Measurements from ENCODE around the gene RNF150.
"Not testable (repeated sequence)": the region's sequence is repeated elsewhere in the genome, so short reads cannot be mapped to it uniquely, and the experiment has no call there.

RNF150 gene

GRCh38 chr4:141066690-141067089 lies 66.6 kb downstream of the RNF150 start:
- Histone ChIP-seq H3K9me3 (ENCODE audit: insufficient read depth, low read depth, low read length) (no peaks in the 10 kb centered on the region), H3K9ac (ENCODE audit: low read depth, low read length) (no peak overlapping the region), H3K36me3 (ENCODE audit: insufficient read depth, low read depth, low read length) (no peaks in the 10 kb centered on the region), H3K27me3 (ENCODE audit: insufficient read depth, low read length) (no peaks in the 10 kb centered on the region), H3K27ac (ENCODE audit: low read length) (no peak overlapping the region), H3K4me3 (ENCODE audit: low read length) (no peak overlapping the region), H3K4me1 (ENCODE audit: insufficient read depth, low read length) (peaks cover 3% of the 10 kb centered on the region; the same call in 1 of the 2 replicates)

GRCh38 chr4:141065872-141066271 lies 67.4 kb downstream of the RNF150 start:
- Histone ChIP-seq H3K27me3 (ENCODE audit: insufficient read depth, low read length) (no peaks in the 10 kb centered on the region), H3K4me3 (ENCODE audit: low read length) (no peak overlapping the region), H3K9ac (ENCODE audit: low read depth, low read length) (no peak overlapping the region), H3K27ac (ENCODE audit: low read length) (no peak overlapping the region), H3K36me3 (ENCODE audit: insufficient read depth, low read depth, low read length) (no peaks in the 10 kb centered on the region), H3K4me1 (ENCODE audit: insufficient read depth, low read length) (peaks cover 3% of the 10 kb centered on the region; the same call in 1 of the 2 replicates), H3K9me3 (ENCODE audit: insufficient read depth, low read depth, low read length) (no peaks in the 10 kb centered on the region)

GRCh38 chr4:141062651-141063050 lies 70.6 kb downstream of the RNF150 start:
- peaks cover 3% of the 10 kb centered on the region; the same call in 1 of the 2 replicates for H3K4me1 ChIP-seq (ENCODE audit: insufficient read depth, low read length)
- no peak overlapping the region for H3K4me3 ChIP-seq (ENCODE audit: low read length)
- no peaks in the 10 kb centered on the region for H3K36me3 ChIP-seq (ENCODE audit: insufficient read depth, low read depth, low read length)
- no peak overlapping the region for H3K9ac ChIP-seq (ENCODE audit: low read depth, low read length)
- no peak overlapping the region for H3K27ac ChIP-seq (ENCODE audit: low read length)
- H3K9me3 ChIP-seq (ENCODE audit: insufficient read depth, low read depth, low read length) = no peaks in the 10 kb centered on the region
- H3K27me3 ChIP-seq (ENCODE audit: insufficient read depth, low read length) = no peaks in the 10 kb centered on the region

- Histone ChIP-seq H3K4me3 (ENCODE audit: low read length) (no peak overlapping the region), H3K9ac (ENCODE audit: low read depth, low read length) (no peak overlapping the region), H3K27me3 (ENCODE audit: insufficient read depth, low read length) (no peaks in the 10 kb centered on the region), H3K9me3 (ENCODE audit: insufficient read depth, low read depth, low read length) (no peaks in the 10 kb centered on the region), H3K27ac (ENCODE audit: low read length) (no peak overlapping the region), H3K36me3 (ENCODE audit: insufficient read depth, low read depth, low read length) (no peaks in the 10 kb centered on the region), H3K4me1 (ENCODE audit: insufficient read depth, low read length) (no peaks in the 10 kb centered on the region)
These were observed 74.4 kb downstream of the RNF150 start for GRCh38 chr4:141058591-141059512.

GRCh38 chr4:141057582-141057981 lies 75.7 kb downstream of the RNF150 start:
- Histone ChIP-seq H3K36me3 (ENCODE audit: insufficient read depth, low read depth, low read length) (no peaks in the 10 kb centered on the region), H3K9ac (ENCODE audit: low read depth, low read length) (no peak overlapping the region), H3K27ac (ENCODE audit: low read length) (no peak overlapping the region), H3K9me3 (ENCODE audit: insufficient read depth, low read depth, low read length) (peaks cover under 1% of the 10 kb centered on the region; the same call in 1 of the 2 replicates), H3K4me1 (ENCODE audit: insufficient read depth, low read length) (no peaks in the 10 kb centered on the region), H3K27me3 (ENCODE audit: insufficient read depth, low read length) (no peaks in the 10 kb centered on the region), H3K4me3 (ENCODE audit: low read length) (no peak overlapping the region)

- Histone ChIP-seq H3K27ac (ENCODE audit: low read length) (no peak overlapping the region), H3K9me3 (ENCODE audit: insufficient read depth, low read depth, low read length) (peaks cover 12% of the 10 kb centered on the region), H3K9ac (ENCODE audit: low read depth, low read length) (no peak overlapping the region), H3K4me3 (ENCODE audit: low read length) (no peak overlapping the region), H3K27me3 (ENCODE audit: insufficient read depth, low read length) (no peaks in the 10 kb centered on the region), H3K4me1 (ENCODE audit: insufficient read depth, low read length) (no peaks in the 10 kb centered on the region), H3K36me3 (ENCODE audit: insufficient read depth, low read depth, low read length) (no peaks in the 10 kb centered on the region)
These were observed 76.8 kb downstream of the RNF150 start for GRCh38 chr4:141056473-141056872.

- no peaks in the 10 kb centered on the region for H3K4me1 ChIP-seq (ENCODE audit: insufficient read depth, low read length)
- peaks cover 27% of the 10 kb centered on the region for H3K9me3 ChIP-seq (ENCODE audit: insufficient read depth, low read depth, low read length)
- H3K36me3 ChIP-seq (ENCODE audit: insufficient read depth, low read depth, low read length) = no peaks in the 10 kb centered on the region
- no peak overlapping the region for H3K4me3 ChIP-seq (ENCODE audit: low read length)
- H3K27ac ChIP-seq (ENCODE audit: low read length) = no peak overlapping the region
- no peaks in the 10 kb centered on the region for H3K27me3 ChIP-seq (ENCODE audit: insufficient read depth, low read length)
- H3K9ac ChIP-seq (ENCODE audit: low read depth, low read length) = no peak overlapping the region
These were observed 78.8 kb downstream of the RNF150 start for GRCh38 chr4:141054446-141054845.

- H3K4me1 ChIP-seq (ENCODE audit: insufficient read depth, low read length); H3K4me3 ChIP-seq (ENCODE audit: low read length); H3K27me3 ChIP-seq (ENCODE audit: insufficient read depth, low read length); H3K27ac ChIP-seq (ENCODE audit: low read length); H3K9ac ChIP-seq (ENCODE audit: low read depth, low read length); H3K36me3 ChIP-seq (ENCODE audit: insufficient read depth, low read depth, low read length): not testable (repeated sequence)
- peaks cover 27% of the 10 kb centered on the region for H3K9me3 ChIP-seq (ENCODE audit: insufficient read depth, low read depth, low read length)
These were observed 82.3 kb downstream of the RNF150 start for GRCh38 chr4:141050999-141051398.

GRCh38 chr4:141047228-141047884 lies 85.9 kb downstream of the RNF150 start:
- Histone ChIP-seq H3K36me3 (ENCODE audit: insufficient read depth, low read depth, low read length) (no peaks in the 10 kb centered on the region), H3K9ac (ENCODE audit: low read depth, low read length) (no peak overlapping the region), H3K27me3 (ENCODE audit: insufficient read depth, low read length) (no peaks in the 10 kb centered on the region), H3K4me1 (ENCODE audit: insufficient read depth, low read length) (no peaks in the 10 kb centered on the region), H3K9me3 (ENCODE audit: insufficient read depth, low read depth, low read length) (peaks cover 24% of the 10 kb centered on the region), H3K4me3 (ENCODE audit: low read length) (no peak overlapping the region), H3K27ac (ENCODE audit: low read length) (no peak overlapping the region)

- H3K9me3 ChIP-seq (ENCODE audit: insufficient read depth, low read depth, low read length) = peaks cover 13% of the 10 kb centered on the region
- no peaks in the 10 kb centered on the region for H3K27me3 ChIP-seq (ENCODE audit: insufficient read depth, low read length)
- H3K27ac ChIP-seq (ENCODE audit: low read length) = no peak overlapping the region
- H3K9ac ChIP-seq (ENCODE audit: low read depth, low read length) = no peak overlapping the region
- no peaks in the 10 kb centered on the region for H3K4me1 ChIP-seq (ENCODE audit: insufficient read depth, low read length)
- no peaks in the 10 kb centered on the region for H3K36me3 ChIP-seq (ENCODE audit: insufficient read depth, low read depth, low read length)
- no peak overlapping the region for H3K4me3 ChIP-seq (ENCODE audit: low read length)
These were observed 87.0 kb downstream of the RNF150 start for GRCh38 chr4:141046255-141046654.

- peaks cover 9% of the 10 kb centered on the region for H3K9me3 ChIP-seq (ENCODE audit: insufficient read depth, low read depth, low read length)
- H3K27me3 ChIP-seq (ENCODE audit: insufficient read depth, low read length) = no peaks in the 10 kb centered on the region
- H3K4me1 ChIP-seq (ENCODE audit: insufficient read depth, low read length) = no peaks in the 10 kb centered on the region
- no peak overlapping the region for H3K4me3 ChIP-seq (ENCODE audit: low read length)
- no peak overlapping the region for H3K27ac ChIP-seq (ENCODE audit: low read length)
- no peaks in the 10 kb centered on the region for H3K36me3 ChIP-seq (ENCODE audit: insufficient read depth, low read depth, low read length)
- H3K9ac ChIP-seq (ENCODE audit: low read depth, low read length) = no peak overlapping the region
These were observed 87.4 kb downstream of the RNF150 start for GRCh38 chr4:141045848-141046247.

- Histone ChIP-seq H3K4me1 (ENCODE audit: insufficient read depth, low read length) (no peaks in the 10 kb centered on the region), H3K9ac (ENCODE audit: low read depth, low read length) (no peak overlapping the region), H3K27ac (ENCODE audit: low read length) (no peak overlapping the region), H3K9me3 (ENCODE audit: insufficient read depth, low read depth, low read length) (no peaks in the 10 kb centered on the region), H3K27me3 (ENCODE audit: insufficient read depth, low read length) (no peaks in the 10 kb centered on the region), H3K36me3 (ENCODE audit: insufficient read depth, low read depth, low read length) (no peaks in the 10 kb centered on the region), H3K4me3 (ENCODE audit: low read length) (no peak overlapping the region)
These were observed 92.2 kb downstream of the RNF150 start for GRCh38 chr4:141041021-141041476.

Measured in iPS-20b (cell line).